ENCODE measurements around the gene SPRED2. TPM values are rescaled to one million over a fixed set of nuclear protein-coding genes. Genes with fewer than 3 reads are reported as not detected.

Gene SPRED2
- total and polyA plus RNA-seq, 4 donors, result 10.6 to 38.7 (median 23.8) TPM

GRCh38 chr2:65313126-65313953, 119.1 kb downstream of the SPRED2 start:
- H3K4me1 ChIP-seq (ENCODE audit: control insufficient read depth, insufficient read depth, low read length), result peaks cover 4% of the 10 kb centered on the region
- peaks cover 44% of the 10 kb centered on the region for H3K36me3 ChIP-seq (ENCODE audit: control insufficient read depth, insufficient read depth, low read length)
- no peak overlapping the region for H3K4me3 ChIP-seq (ENCODE audit: low read depth, low read length)
- H3K27ac ChIP-seq (ENCODE audit: low read depth, low read length), result no peak overlapping the region
- no peak for DNase-seq (ENCODE audit: low read depth in 4 of 6, low spot score in 6 of 6)
- no peaks in the 10 kb centered on the region for H3K9me3 ChIP-seq (ENCODE audit: control insufficient read depth, insufficient read depth, low read length)
- no peaks in the 10 kb centered on the region for H3K27me3 ChIP-seq (ENCODE audit: control insufficient read depth, insufficient read depth, low read length)
- 97% methylated on average over 52 of the region's 52 CpGs for WGBS (ENCODE audit: insufficient coverage)

- Histone ChIP-seq H3K4me3 (ENCODE audit: low read depth, low read length) (no peak overlapping the region), H3K27ac (ENCODE audit: low read depth, low read length) (no peak overlapping the region), H3K9me3 (ENCODE audit: control insufficient read depth, insufficient read depth, low read length) (no peaks in the 10 kb centered on the region), H3K27me3 (ENCODE audit: control insufficient read depth, insufficient read depth, low read length) (no peaks in the 10 kb centered on the region), H3K36me3 (ENCODE audit: control insufficient read depth, insufficient read depth, low read length) (peaks cover 46% of the 10 kb centered on the region), H3K4me1 (ENCODE audit: control insufficient read depth, insufficient read depth, low read length) (peaks cover 4% of the 10 kb centered on the region)
- WGBS (ENCODE audit: insufficient coverage), result 96% methylated on average over 4 of the region's 7 CpGs
- no peak for DNase-seq (ENCODE audit: low read depth in 4 of 6, low spot score in 6 of 6)
These were observed 120.8 kb downstream of the SPRED2 start for GRCh38 chr2:65311596-65311995.

GRCh38 chr2:65311049-65311448, 121.3 kb downstream of the SPRED2 start:
- H3K27me3 ChIP-seq (ENCODE audit: control insufficient read depth, insufficient read depth, low read length), result no peaks in the 10 kb centered on the region
- H3K4me3 ChIP-seq (ENCODE audit: low read depth, low read length), result no peak overlapping the region
- H3K4me1 ChIP-seq (ENCODE audit: control insufficient read depth, insufficient read depth, low read length), result peaks cover 4% of the 10 kb centered on the region
- 70% methylated on average over 2 of the region's 6 CpGs for WGBS (ENCODE audit: insufficient coverage)
- no peaks in the 10 kb centered on the region for H3K9me3 ChIP-seq (ENCODE audit: control insufficient read depth, insufficient read depth, low read length)
- DNase-seq (ENCODE audit: low read depth in 4 of 6, low spot score in 6 of 6), result no peak
- no peak overlapping the region for H3K27ac ChIP-seq (ENCODE audit: low read depth, low read length)
- H3K36me3 ChIP-seq (ENCODE audit: control insufficient read depth, insufficient read depth, low read length), result peaks cover 41% of the 10 kb centered on the region

- Histone ChIP-seq H3K36me3 (ENCODE audit: control insufficient read depth, insufficient read depth, low read length) (peaks cover 37% of the 10 kb centered on the region), H3K9me3 (ENCODE audit: control insufficient read depth, insufficient read depth, low read length) (no peaks in the 10 kb centered on the region), H3K27ac (ENCODE audit: low read depth, low read length) (no peak overlapping the region), H3K4me3 (ENCODE audit: low read depth, low read length) (no peak overlapping the region), H3K4me1 (ENCODE audit: control insufficient read depth, insufficient read depth, low read length) (peaks cover 4% of the 10 kb centered on the region), H3K27me3 (ENCODE audit: control insufficient read depth, insufficient read depth, low read length) (no peaks in the 10 kb centered on the region)
- DNase-seq (ENCODE audit: low read depth in 4 of 6, low spot score in 6 of 6), result no peak
- 84% methylated on average over 8 of the region's 8 CpGs for WGBS (ENCODE audit: insufficient coverage)
These were observed 122.7 kb downstream of the SPRED2 start for GRCh38 chr2:65309699-65310098.

GRCh38 chr2:65305934-65306333, 126.5 kb downstream of the SPRED2 start:
- peaks cover 30% of the 10 kb centered on the region for H3K4me1 ChIP-seq (ENCODE audit: control insufficient read depth, insufficient read depth, low read length)
- no peaks in the 10 kb centered on the region for H3K27me3 ChIP-seq (ENCODE audit: control insufficient read depth, insufficient read depth, low read length)
- no peaks in the 10 kb centered on the region for H3K9me3 ChIP-seq (ENCODE audit: control insufficient read depth, insufficient read depth, low read length)
- no peak overlapping the region for H3K4me3 ChIP-seq (ENCODE audit: low read depth, low read length)
- H3K36me3 ChIP-seq (ENCODE audit: control insufficient read depth, insufficient read depth, low read length), result peaks cover 16% of the 10 kb centered on the region
- no peak overlapping the region for H3K27ac ChIP-seq (ENCODE audit: low read depth, low read length)
- WGBS (ENCODE audit: insufficient coverage), result 92% methylated on average over 2 of the region's 2 CpGs
- DNase-seq (ENCODE audit: low read depth in 4 of 6, low spot score in 6 of 6), result no peak

- Histone ChIP-seq H3K4me3 (ENCODE audit: low read depth, low read length) (no peak overlapping the region), H3K27me3 (ENCODE audit: control insufficient read depth, insufficient read depth, low read length) (no peaks in the 10 kb centered on the region), H3K4me1 (ENCODE audit: control insufficient read depth, insufficient read depth, low read length) (peaks cover 47% of the 10 kb centered on the region), H3K27ac (ENCODE audit: low read depth, low read length) (peak overlapping the region; percentile 93), H3K36me3 (ENCODE audit: control insufficient read depth, insufficient read depth, low read length) (no peaks in the 10 kb centered on the region), H3K9me3 (ENCODE audit: control insufficient read depth, insufficient read depth, low read length) (no peaks in the 10 kb centered on the region)
- 9% methylated on average over 18 of the region's 20 CpGs for WGBS (ENCODE audit: insufficient coverage)
- peak in 5 of 6 donors; percentile 58 to 94 (median 78) for DNase-seq (ENCODE audit: low read depth in 4 of 6, low spot score in 6 of 6)
These were observed 131.4 kb downstream of the SPRED2 start for GRCh38 chr2:65300761-65301711.

- Histone ChIP-seq H3K27ac (ENCODE audit: low read depth, low read length) (peak overlapping the region; percentile 93), H3K9me3 (ENCODE audit: control insufficient read depth, insufficient read depth, low read length) (no peaks in the 10 kb centered on the region), H3K27me3 (ENCODE audit: control insufficient read depth, insufficient read depth, low read length) (no peaks in the 10 kb centered on the region), H3K36me3 (ENCODE audit: control insufficient read depth, insufficient read depth, low read length) (no peaks in the 10 kb centered on the region), H3K4me1 (ENCODE audit: control insufficient read depth, insufficient read depth, low read length) (peaks cover 47% of the 10 kb centered on the region), H3K4me3 (ENCODE audit: low read depth, low read length) (no peak overlapping the region)
- WGBS (ENCODE audit: insufficient coverage), result 19% methylated on average over 14 of the region's 16 CpGs
- DNase-seq (ENCODE audit: low read depth in 4 of 6, low spot score in 6 of 6), result peak in 1 of 6 donors; percentile 66
These were observed 132.2 kb downstream of the SPRED2 start for GRCh38 chr2:65300134-65300760.

- 80% methylated on average over 2 of the region's 7 CpGs for WGBS (ENCODE audit: insufficient coverage)
- no peak overlapping the region for H3K4me3 ChIP-seq (ENCODE audit: low read depth, low read length)
- peaks cover 47% of the 10 kb centered on the region for H3K4me1 ChIP-seq (ENCODE audit: control insufficient read depth, insufficient read depth, low read length)
- no peaks in the 10 kb centered on the region for H3K36me3 ChIP-seq (ENCODE audit: control insufficient read depth, insufficient read depth, low read length)
- DNase-seq (ENCODE audit: low read depth in 4 of 6, low spot score in 6 of 6), result no peak
- H3K27ac ChIP-seq (ENCODE audit: low read depth, low read length), result peak overlapping the region; percentile 93
- no peaks in the 10 kb centered on the region for H3K27me3 ChIP-seq (ENCODE audit: control insufficient read depth, insufficient read depth, low read length)
- H3K9me3 ChIP-seq (ENCODE audit: control insufficient read depth, insufficient read depth, low read length), result no peaks in the 10 kb centered on the region
These were observed 133.2 kb downstream of the SPRED2 start for GRCh38 chr2:65299246-65299645.

- H3K4me1 ChIP-seq (ENCODE audit: control insufficient read depth, insufficient read depth, low read length), result peaks cover 46% of the 10 kb centered on the region
- 98% methylated on average over 4 of the region's 5 CpGs for WGBS (ENCODE audit: insufficient coverage)
These were observed 134.3 kb downstream of the SPRED2 start for GRCh38 chr2:65298089-65298488.

More at GRCh38 chr2:65298089-65298488, 134.3 kb downstream of the SPRED2 start:
- Histone ChIP-seq H3K36me3 (ENCODE audit: control insufficient read depth, insufficient read depth, low read length) (no peaks in the 10 kb centered on the region), H3K27ac (ENCODE audit: low read depth, low read length) (no peak overlapping the region), H3K9me3 (ENCODE audit: control insufficient read depth, insufficient read depth, low read length) (no peaks in the 10 kb centered on the region), H3K27me3 (ENCODE audit: control insufficient read depth, insufficient read depth, low read length) (no peaks in the 10 kb centered on the region), H3K4me3 (ENCODE audit: low read depth, low read length) (no peak overlapping the region)
- DNase-seq (ENCODE audit: low read depth in 4 of 6, low spot score in 6 of 6), result no peak
